Stomach (tissue), 9 donors: ENCODE data around the gene SRPX2. TPM values are rescaled to one million over a fixed set of nuclear protein-coding genes. Genes with fewer than 3 reads are reported as not detected.

Experiments
- DNase-seq, 2 donors: peaks; one replicate each; pipeline versions ENCODE4 v3.0.0 to v3.0.0-alpha.2; 2013 to 2019
- H3K27ac ChIP-seq, 5 donors: fragments of 200-600 bp in 4 of 5; sonication (generic) in 4 of 5; one replicate each; pipeline ENCODE4 v1.5.1; 2013 to 2019; ENCODE audit warnings: mild to moderate bottlenecking in 1 of 5, moderate library complexity in 1 of 5
- H3K27me3 ChIP-seq, 3 donors: fragments of 200-600 bp; sonication (generic); one replicate each; pipeline ENCODE4 v1.5.1; 2017 to 2019; ENCODE audit warnings: mixed run types in 1 of 3
- H3K36me3 ChIP-seq, 4 donors: fragments of 200-600 bp; sonication (generic); 1 replicate in 3 of 4; 2 replicates in 1 of 4; pipeline ENCODE4 v1.5.1; 2016 to 2019
- H3K4me1 ChIP-seq, 4 donors: fragments of 200-600 bp; sonication (generic); one replicate each; pipeline ENCODE4 v1.5.1; 2016 to 2019
- H3K4me3 ChIP-seq, 4 donors: fragments of 200-600 bp; sonication (generic) in 3 of 4; one replicate each; pipeline ENCODE4 v1.5.1; 2016 to 2019; ENCODE audit warnings: mild to moderate bottlenecking in 1 of 4
- H3K9me3 ChIP-seq, 4 donors: fragments of 200-600 bp; sonication (generic); one replicate each; pipeline ENCODE4 v1.5.1; 2016 to 2019
- EP300 ChIP-seq: sonication (generic); formaldehyde crosslinking; IDR thresholded peaks from one replicate; pipeline ENCODE4 v1.6.1; 2017; ENCODE audit warnings: antibody characterized with exemption
- POLR2A ChIP-seq, 4 donors: fragments of 450-650 bp; IDR thresholded peaks; one replicate each; pipeline ENCODE4 v1.6.1; 2016; ENCODE audit warnings: antibody characterized with exemption in 4 of 4, control low read depth in 2 of 4, mild to moderate bottlenecking in 1 of 4, moderate library complexity in 1 of 4
- POLR2AphosphoS5 ChIP-seq, 3 donors: sonication (generic); formaldehyde crosslinking; IDR thresholded peaks; one replicate each; pipeline ENCODE4 v1.6.1; 2016; ENCODE audit warnings: antibody characterized with exemption in 3 of 3
- WGBS, 5 donors: extraction: QIAGEN DNeasy Blood & Tissue Kit in 3 of 5; methylation state at CpG; one replicate each; pipeline versions ENCODE4 v1.1.5 to v1.1.7; 2013 to 2018; 5-methylcytosine and 5-hydroxymethylcytosine counted together
- intact Hi-C: fragments of 100-400 bp; cut with DNase I; formaldehyde crosslinking; loops from one replicate; pipeline ENCODE4 v1.15.1; 2023; ENCODE audit warnings: low total_unique reads
- polyA plus RNA-seq, 3 donors: library from polyadenylated mRNA; stranded (reverse); fragments of 200-250 nt; gene quantifications; one replicate each; pipeline ENCODE4 v1.2.3, GENCODE V29; 2013
- total RNA-seq, 5 donors: library from RNA; depleted of rRNA; stranded (reverse); fragments of >200 nt; gene quantifications; one replicate each; pipeline versions ENCODE4 v1.1.0 to v1.2.3, GENCODE V29; 2014 to 2016
- TF ChIP-seq, protein P1 (sequence below), 7 experiments: fragments of 450-650 bp in 4 of 7; fragments of 200-600 bp in 3 of 7; sonication (generic) in 3 of 7; IDR thresholded peaks; one replicate each; pipeline ENCODE4 v1.5.1; 2016 to 2019; ENCODE audit warnings: antibody characterized with exemption in 7 of 7, control low read depth in 2 of 7, mild to moderate bottlenecking in 1 of 7
- donor health status: healthy with polysubstance abuse.
- donor health status: Bipolar disorder and iron deficiency.
- donor health status: healthy.

SRPX2 gene
- total and polyA plus RNA-seq, 8 donors, result 2.6 to 28.0 (median 7.5) TPM

DNA sequence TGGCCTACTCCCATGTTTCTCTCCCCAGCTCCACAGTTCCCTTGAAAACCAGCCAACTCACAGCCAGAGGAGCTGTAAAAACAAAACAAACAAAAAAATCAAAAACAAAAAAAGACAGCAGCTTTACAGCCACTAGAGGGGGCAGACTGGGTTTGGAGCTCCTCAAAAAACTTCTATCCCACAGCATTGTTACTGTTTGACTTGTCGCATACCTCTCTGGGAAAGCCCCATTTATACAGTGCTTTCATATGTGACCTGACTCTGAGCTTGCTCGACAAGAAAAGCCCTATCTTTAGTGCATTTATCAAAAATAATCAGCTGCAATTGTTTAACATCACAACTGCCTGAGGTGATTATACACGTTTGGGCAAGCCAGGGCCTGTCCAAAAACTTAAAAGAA is 29.0 kb upstream of the SRPX2 start:
- 5 to 15% (median 6%) methylated on average over 3 of the region's 3 CpGs for WGBS, 5 donors
- DNase-seq, result peak in 1 of 2 donors; percentile 68
- Histone ChIP-seq H3K4me3 (no peak overlapping the region), H3K36me3 (no peaks in the 10 kb centered on the region), H3K27me3 (peaks cover 0 to 13% (median 0%) of the 10 kb centered on the region in 3 donors), H3K27ac (no peak overlapping the region), H3K4me1 (no peaks in the 10 kb centered on the region), H3K9me3 (no peaks in the 10 kb centered on the region)
- intact Hi-C loops, result no loop called here
- TF ChIP-seq, protein P1, sequence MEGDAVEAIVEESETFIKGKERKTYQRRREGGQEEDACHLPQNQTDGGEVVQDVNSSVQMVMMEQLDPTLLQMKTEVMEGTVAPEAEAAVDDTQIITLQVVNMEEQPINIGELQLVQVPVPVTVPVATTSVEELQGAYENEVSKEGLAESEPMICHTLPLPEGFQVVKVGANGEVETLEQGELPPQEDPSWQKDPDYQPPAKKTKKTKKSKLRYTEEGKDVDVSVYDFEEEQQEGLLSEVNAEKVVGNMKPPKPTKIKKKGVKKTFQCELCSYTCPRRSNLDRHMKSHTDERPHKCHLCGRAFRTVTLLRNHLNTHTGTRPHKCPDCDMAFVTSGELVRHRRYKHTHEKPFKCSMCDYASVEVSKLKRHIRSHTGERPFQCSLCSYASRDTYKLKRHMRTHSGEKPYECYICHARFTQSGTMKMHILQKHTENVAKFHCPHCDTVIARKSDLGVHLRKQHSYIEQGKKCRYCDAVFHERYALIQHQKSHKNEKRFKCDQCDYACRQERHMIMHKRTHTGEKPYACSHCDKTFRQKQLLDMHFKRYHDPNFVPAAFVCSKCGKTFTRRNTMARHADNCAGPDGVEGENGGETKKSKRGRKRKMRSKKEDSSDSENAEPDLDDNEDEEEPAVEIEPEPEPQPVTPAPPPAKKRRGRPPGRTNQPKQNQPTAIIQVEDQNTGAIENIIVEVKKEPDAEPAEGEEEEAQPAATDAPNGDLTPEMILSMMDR (IDR thresholded peaks at IDR 0.05), result peak in 1 of 7 experiments; percentile 20
- no peak for TF ChIP-seq POLR2AphosphoS5 (IDR thresholded peaks at IDR 0.05)

DNA sequence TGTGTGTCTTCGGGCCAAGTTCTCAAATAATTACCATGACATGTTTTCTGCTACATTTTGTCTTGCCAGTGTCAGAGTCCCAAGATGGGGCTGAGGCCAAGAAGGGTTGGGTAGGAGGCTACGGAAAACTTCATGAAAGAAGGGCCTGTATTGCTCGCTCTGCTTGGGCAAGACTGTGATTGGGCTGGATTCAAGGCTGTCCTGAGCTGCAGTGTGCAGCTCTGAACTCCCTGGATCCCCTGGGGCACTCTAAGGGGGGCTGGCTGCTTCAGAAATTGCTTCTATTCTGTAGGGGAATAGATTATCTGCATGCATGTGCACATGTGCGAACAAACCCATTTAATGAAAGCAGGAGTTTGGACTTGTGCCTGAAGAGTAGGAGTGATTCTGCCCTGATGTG is 21.0 kb upstream of the SRPX2 start:
- Histone ChIP-seq H3K4me3 (no peak overlapping the region), H3K4me1 (no peaks in the 10 kb centered on the region), H3K27ac (no peak overlapping the region), H3K27me3 (no peaks in the 10 kb centered on the region), H3K9me3 (no peaks in the 10 kb centered on the region), H3K36me3 (no peaks in the 10 kb centered on the region)
- no peak for DNase-seq
- WGBS, 5 donors, result 72 to 83% (median 74%) methylated on average over 4 of the region's 4 CpGs
- TF ChIP-seq POLR2A (IDR thresholded peaks at IDR 0.05), result no peak
- TF ChIP-seq POLR2AphosphoS5 (IDR thresholded peaks at IDR 0.05), result no peak
- TF ChIP-seq, protein P1 (IDR thresholded peaks at IDR 0.05), result no peak
- TF ChIP-seq EP300, result no peak
- intact Hi-C loops, result no loop called here

DNA sequence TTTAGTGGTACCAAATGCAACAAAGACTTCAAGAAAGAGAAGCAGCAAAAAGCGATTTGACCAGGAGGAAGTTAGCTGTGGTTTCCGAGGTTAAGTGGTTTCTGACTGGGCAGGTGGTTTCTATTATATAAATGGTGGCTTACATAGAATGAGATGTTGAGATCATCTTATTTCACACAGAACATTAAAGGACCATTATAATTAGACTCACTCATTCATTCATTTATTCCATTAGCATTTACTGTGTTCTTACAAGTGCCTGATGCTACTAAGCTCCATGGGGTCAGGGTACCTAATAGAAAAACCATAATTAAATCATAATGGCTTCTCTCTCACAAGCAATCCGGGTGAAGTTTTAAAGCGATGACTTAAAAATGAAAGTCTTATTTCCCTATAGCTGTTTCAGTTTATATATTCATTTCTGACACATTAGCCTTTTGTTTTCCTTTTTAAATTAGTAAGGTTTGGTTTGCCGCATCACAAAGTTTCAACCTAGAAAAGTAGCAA is 18.0 kb upstream of the SRPX2 start:
- intact Hi-C loops, result no loop called here
- Histone ChIP-seq H3K4me1 (no peaks in the 10 kb centered on the region), H3K36me3 (peaks cover 0 to 16% (median 0%) of the 10 kb centered on the region in 4 donors), H3K9me3 (no peaks in the 10 kb centered on the region), H3K27ac (no peak overlapping the region), H3K4me3 (no peak overlapping the region), H3K27me3 (no peaks in the 10 kb centered on the region)
- WGBS, 5 donors, result 64 to 78% (median 70%) methylated on average over 5 of the region's 5 CpGs
- TF ChIP-seq EP300 (no peak), POLR2A (IDR thresholded peaks at IDR 0.05) (no peak), POLR2AphosphoS5 (IDR thresholded peaks at IDR 0.05) (no peak)
- TF ChIP-seq, protein P1 (IDR thresholded peaks at IDR 0.05), result no peak
- no peak for DNase-seq

DNA sequence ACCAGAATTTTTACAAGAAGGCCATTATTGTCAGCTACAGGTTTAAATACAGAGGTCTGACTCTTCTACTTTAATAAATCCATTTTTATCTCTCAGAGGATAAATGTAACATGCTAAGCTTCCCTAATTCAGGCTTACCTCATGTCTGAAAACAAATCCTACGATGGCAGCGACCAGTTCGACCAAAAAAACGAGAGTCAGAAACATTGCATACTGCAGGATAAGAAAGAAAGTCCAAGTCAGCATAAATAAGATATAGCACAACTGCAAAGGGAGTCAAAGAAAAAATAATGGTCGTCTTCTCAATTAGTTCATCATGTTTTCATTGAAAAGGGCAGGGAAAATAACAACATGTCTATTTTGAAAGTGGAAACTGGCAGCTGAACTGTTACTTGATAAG is 9.0 kb upstream of the SRPX2 start:
- no peak for TF ChIP-seq EP300
- TF ChIP-seq, protein P1 (IDR thresholded peaks at IDR 0.05), result no peak
- TF ChIP-seq POLR2AphosphoS5 (IDR thresholded peaks at IDR 0.05), result no peak
- TF ChIP-seq POLR2A (IDR thresholded peaks at IDR 0.05), result no peak
- H3K27me3 ChIP-seq, result peaks cover 0 to 4% (median 0%) of the 10 kb centered on the region in 3 donors
- H3K9me3 ChIP-seq, result no peaks in the 10 kb centered on the region
- H3K4me1 ChIP-seq, result peaks cover 0 to 9% (median 3%) of the 10 kb centered on the region in 4 donors
- H3K36me3 ChIP-seq, result peaks cover 0 to 14% (median 10%) of the 10 kb centered on the region in 4 donors
- intact Hi-C loops, result no loop called here
- H3K27ac ChIP-seq, result no peak overlapping the region
- no peak overlapping the region for H3K4me3 ChIP-seq
- no peak for DNase-seq
- 40 to 58% (median 52%) methylated on average over 5 of the region's 5 CpGs for WGBS, 5 donors
